NCI-H82 treated with DMSO at 0.1 percent for 48 hours (cell line): ENCODE measurements around the gene EED.

ENCODE experiments used
- DNase-seq: peaks from one replicate; lab custom pipeline; 2025; ENCODE audit not compliant: unreplicated experiment; lab: John Stamatoyannopoulos, UW

Gene EED

GRCh38 chr11:86246293-86246675, 1.7 kb downstream of the EED start:
- DNase-seq: no peak

DNA sequence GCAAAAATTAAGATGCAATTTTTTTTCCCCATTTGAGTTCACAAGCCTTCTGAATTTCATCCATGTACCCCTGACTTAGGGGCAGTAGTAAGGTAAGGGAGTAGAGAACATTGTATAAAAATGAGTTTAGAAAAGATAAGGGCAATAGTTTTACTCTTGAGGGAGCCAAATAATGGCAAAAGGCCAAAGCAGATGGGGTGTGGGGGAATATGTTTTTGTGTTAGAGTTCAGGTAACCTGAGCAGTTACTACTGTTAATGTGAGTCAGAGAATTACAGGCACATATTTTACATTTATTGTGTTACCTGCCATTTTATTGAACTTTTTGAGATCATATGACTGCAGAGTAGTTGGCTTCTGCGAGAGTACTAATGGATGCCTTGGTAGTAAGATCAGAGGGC, 3.1 kb downstream of the EED start:
- no peak for DNase-seq

DNA sequence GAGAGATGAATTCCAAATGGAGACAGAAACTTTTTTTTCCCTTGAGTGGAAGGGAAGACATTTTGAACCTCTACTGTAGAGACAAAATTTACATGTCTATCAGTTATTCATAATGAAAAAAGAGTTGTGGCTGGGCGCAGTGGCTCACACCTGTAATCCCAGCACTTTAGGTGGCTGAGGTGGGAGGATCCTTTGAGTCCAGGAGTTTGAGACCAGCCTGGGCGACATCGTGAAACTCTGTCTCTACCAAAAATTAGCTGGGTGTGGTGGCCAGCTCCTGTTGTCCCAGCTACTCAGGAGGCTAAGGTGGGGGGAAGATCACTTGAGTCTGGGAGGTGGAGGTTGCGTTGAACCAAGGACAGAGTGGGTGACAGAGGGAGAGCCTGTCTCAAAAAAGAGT, 4.1 kb downstream of the EED start:
- DNase-seq: no peak

GRCh38 chr11:86249307-86250098, 5.0 kb downstream of the EED start:
- no peak for DNase-seq

GRCh38 chr11:86251345-86251744, 6.8 kb downstream of the EED start:
- DNase-seq: no peak

- no peak for DNase-seq
Observed at GRCh38 chr11:86255896-86256295, 11.3 kb downstream of the EED start.

GRCh38 chr11:86256608-86257007, 12.1 kb downstream of the EED start:
- DNase-seq: no peak

- no peak for DNase-seq
Observed at GRCh38 chr11:86257446-86257845, 12.9 kb downstream of the EED start.

DNA sequence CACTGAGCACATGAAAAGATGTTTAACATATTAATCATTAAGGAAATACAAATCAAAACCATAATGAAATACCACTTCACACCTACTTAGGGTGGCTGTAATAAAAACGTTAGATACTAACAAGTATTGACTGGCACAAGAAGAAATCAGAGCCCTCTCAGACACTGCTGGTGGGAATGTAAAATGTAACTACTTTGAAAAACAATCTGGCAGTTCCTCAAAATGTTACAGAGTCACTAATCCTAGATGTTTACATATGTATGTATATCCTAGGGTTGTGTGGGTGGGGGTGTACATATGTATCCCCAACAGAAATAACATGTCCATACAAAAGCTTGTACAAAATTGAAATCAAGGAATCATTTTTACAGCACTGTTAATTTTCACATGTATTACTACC, 15.2 kb downstream of the EED start:
- no peak for DNase-seq

DNA sequence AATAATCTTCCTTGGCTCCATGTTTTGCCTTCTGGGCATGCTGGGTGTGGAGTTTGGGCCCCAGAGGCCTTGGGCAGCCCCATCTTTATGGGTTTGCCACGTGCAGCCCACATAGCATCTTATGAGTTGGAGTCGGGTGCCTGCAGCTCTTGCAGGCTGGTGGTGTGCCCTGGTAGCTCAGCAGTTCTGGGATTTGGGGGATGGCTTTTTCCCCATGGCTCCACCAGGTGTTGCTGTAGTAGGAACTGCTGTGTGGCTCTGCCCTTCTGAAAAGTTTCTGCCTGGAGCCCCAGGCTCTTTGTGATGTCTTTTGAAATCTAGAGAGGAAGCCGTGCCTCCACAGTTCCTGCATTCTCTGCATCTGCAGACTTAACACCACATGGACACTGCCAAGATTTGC, 16.8 kb downstream of the EED start:
- DNase-seq: no peak

GRCh38 chr11:86262387-86262786, 17.8 kb downstream of the EED start:
- no peak for DNase-seq

GRCh38 chr11:86264649-86265048, 20.1 kb downstream of the EED start:
- no peak for DNase-seq

DNA sequence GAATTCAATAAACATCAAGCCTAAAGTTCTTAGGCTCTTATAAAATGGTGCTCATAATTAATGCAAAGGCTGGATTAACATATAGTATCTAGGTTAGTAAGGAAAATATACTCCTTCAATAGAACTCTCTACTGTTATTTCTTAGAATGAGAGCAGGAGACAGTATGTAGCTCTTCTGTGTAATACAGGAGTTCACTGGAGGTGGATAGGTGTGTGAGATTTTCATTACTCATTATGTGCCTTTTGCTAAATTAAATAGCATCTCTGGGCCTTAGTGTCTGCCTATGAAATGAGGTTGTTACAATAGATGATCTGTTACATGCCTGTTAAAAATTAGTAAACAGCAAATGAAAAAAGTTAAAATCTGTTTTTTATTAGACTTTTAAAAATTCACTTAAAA, 20.6 kb downstream of the EED start:
- no peak for DNase-seq

DNA sequence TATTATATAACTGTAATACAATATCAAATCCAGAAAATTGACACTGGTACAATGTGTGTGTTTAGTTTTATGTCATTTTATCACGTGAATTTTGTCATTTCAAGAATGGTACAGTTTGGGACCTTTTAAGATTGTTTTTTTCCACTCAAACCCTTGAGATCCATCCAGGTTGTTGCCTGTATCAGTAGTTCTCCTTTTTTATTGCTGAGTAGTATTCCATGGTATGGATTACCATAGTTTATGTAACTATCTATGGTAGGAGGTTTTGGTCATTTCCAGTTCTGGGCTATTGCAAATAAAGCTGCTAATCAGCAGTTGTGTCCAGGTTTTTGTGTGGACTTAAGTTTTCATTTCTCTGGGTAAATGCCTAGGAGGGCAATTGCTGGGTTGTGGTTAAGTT, 25.1 kb downstream of the EED start:
- no peak for DNase-seq

DNA sequence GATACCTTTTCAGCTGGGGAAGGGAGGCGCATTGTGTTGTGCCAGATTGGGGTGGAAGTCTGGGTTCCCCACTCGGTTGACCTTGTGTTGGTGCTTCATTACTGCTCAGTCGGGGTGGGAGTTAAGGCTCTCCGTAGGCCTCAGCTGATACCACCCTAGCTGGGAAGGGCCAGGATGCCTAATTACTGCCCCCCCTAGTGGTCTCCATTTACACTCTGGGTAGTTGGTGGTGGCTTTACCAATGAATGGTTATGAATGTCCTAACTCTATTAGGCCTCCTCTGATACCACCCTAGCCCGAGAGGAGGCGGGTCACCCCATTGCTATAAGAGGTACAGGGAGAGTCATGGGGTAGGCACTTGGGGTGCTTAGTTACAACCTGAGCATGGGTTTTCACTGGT, 29.9 kb downstream of the EED start:
- no peak for DNase-seq

DNA sequence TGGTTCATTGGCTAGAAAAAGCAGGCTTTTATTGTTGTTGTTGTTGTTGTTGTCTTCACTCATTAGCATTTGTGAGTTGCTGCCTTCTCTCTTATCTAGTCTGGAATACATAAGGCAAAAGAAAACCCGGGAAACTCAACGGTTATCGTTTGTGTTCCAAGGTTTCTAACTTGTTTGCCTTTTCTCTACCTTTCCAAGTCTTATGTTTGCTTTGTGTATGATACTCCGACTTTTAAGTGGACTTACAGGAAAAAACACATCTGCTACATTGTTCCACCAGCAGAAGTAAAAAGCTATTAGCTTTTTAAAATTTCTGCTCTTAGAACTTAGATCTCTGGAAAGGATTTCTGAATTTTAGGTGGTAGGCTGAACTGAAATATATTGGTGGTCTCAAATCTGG, 30.4 kb downstream of the EED start:
- no peak for DNase-seq

DNA sequence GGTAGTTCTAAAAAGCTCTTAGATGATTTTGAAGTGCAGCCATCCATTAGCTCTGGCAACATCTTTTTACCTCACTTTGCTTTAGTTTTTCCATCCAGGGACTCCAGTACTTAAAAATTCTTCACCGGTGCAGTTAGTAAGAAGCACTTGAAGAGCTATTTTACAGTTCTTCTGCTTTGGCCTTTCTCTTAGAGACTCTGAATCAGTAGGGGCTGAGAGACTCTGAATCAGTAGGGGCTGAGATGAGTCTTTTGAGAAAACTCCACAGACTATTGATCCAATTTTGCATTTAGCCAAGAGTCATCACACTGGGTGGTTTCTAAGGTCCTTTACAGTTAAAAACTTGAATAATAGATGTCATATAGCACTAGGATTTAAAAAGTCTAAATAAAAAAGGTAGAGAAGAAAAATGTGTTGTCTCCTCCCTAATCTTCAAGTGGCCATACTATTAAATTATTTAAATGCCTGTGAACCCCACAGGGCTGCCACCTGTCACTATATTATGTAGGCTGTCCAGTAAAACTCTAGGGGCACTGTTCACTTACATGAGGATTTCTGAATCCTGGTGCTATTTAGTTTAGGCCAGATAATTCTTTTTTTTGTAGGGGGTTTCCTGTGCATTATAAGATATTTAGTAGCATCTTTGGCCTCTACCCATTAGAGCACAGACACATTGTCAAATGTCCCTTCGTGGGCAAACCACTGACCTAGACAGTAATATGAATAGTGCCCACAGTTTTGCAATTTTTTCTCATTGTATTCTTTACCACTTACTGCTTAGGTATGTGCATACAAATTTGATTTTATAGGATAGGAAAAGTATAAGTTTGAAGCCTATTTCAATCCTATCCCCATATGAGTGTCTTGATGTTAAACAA, 31.2 kb downstream of the EED start:
- no peak for DNase-seq

DNA sequence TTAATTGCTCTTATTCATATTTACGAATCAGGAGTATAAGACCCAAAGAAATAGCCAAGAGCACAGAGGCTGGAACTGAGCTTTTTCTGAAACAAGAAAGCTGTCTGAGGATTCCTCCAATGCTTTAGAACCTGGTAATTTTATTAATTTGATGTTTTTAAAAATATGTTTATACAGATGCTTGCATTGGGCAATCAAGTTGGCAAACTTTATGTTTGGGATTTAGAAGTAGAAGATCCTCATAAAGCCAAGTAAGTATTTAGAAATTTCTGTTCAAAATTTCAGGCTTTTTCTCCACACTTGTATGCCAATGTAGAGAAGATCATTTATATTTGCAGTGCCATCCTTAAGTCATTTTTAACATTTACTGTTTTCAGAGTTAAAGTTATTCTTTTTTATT, 33.2 kb downstream of the EED start:
- DNase-seq: no peak

GRCh38 chr11:86278226-86278625, 33.7 kb downstream of the EED start:
- no peak for DNase-seq

DNA sequence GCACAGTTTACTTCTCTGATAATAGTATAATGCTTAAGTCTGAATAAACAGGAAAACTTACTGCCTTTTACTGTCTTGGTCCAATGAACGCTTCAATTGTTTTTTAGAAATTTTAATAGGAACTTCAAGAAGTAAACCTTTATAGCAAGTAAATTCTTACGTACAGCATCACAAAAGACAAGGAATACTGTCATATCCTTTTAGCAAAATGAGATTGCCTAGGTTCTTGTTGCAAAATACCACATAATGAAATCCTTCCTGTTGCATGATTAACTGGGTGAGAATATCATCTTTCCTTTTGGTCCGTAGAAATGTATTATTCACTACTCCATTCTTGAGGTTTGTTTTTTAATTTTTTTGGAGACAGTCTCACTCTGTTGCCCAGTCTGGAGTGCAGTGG, 35.2 kb downstream of the EED start:
- DNase-seq: no peak

DNA sequence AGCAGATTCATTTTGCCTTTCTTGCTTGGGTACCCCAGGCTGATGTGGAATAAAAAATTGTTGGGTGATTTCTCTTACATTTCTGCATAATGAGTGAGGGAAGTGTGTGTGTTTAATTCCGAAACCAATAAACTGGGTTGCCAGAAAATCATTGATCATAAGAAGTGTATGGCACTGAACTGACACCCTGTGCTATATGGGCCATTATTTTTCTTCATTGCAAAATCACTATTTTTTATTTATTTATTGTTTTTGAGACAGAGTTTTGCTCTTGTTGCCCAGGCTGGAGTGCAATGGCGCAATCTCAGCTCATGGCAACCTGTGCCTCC, 42.9 kb downstream of the EED start:
- no peak for DNase-seq

GRCh38 chr11:86288776-86289507, 44.4 kb downstream of the EED start:
- no peak for DNase-seq
